GM12891 (cell line): ENCODE data around the gene GPSM1.

Experiments used
- POLR2A ChIP-seq: IDR thresholded peaks from 2 replicates; pipeline ENCODE4 v1.6.1; 2011; ENCODE audit warnings: low read depth, low read length, control low read depth
- POLR2AphosphoS5 ChIP-seq: IDR thresholded peaks from 2 replicates; pipeline ENCODE4 v1.6.1; 2011; ENCODE audit warnings: low read depth, low read length, control low read depth

DNA sequence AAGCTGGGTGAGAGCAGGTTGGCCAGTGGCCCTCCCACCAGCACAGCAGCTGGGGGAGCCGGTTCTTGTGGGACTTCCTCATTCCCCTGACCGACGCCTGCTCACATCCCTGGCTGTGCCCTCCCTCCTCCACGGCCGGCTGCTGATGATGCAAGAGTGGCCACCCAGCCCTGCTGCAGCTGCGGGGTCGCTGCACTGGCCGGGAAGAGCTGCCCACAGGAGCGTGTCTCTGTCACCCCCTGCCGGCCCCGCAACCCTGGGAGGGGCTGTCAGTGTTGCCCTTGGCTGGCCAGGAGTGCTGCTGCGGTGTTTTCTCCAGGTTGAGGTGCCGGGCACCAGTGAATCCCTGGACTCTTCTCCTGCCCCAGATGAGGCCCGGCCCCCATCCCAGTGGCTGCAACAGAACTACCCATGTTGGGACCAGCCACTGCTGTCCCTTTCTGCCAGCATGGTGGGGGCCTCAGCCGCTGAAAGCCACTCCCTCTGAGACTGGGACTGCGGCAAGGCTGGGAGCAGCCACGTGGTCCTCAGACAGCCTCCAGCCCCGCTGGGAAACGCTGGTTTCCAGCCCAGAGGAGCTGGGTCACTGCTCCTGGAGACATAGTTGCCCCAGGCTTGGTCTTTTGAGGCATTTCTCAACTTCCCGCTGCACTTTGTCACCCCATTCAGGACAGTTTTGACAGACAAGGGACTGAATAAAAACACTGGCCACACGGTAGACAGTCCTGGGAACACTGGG is 45.4 kb downstream of the GPSM1 start:
- TF ChIP-seq POLR2A (no peak), POLR2AphosphoS5 (no peak)
